SIG-M5 treated with dmso at 0.1 percent for 504 hours (cell line): ENCODE measurements around the gene TRERF1.
"Not testable (repeated sequence)": the region's sequence is repeated elsewhere in the genome, so short reads cannot be mapped to it uniquely, and the experiment has no call there.

Source experiments
- DNase-seq: peaks from one replicate; lab custom pipeline; 2025; ENCODE audit not compliant: unreplicated experiment; lab: John Stamatoyannopoulos, UW

Gene TRERF1, protein sequence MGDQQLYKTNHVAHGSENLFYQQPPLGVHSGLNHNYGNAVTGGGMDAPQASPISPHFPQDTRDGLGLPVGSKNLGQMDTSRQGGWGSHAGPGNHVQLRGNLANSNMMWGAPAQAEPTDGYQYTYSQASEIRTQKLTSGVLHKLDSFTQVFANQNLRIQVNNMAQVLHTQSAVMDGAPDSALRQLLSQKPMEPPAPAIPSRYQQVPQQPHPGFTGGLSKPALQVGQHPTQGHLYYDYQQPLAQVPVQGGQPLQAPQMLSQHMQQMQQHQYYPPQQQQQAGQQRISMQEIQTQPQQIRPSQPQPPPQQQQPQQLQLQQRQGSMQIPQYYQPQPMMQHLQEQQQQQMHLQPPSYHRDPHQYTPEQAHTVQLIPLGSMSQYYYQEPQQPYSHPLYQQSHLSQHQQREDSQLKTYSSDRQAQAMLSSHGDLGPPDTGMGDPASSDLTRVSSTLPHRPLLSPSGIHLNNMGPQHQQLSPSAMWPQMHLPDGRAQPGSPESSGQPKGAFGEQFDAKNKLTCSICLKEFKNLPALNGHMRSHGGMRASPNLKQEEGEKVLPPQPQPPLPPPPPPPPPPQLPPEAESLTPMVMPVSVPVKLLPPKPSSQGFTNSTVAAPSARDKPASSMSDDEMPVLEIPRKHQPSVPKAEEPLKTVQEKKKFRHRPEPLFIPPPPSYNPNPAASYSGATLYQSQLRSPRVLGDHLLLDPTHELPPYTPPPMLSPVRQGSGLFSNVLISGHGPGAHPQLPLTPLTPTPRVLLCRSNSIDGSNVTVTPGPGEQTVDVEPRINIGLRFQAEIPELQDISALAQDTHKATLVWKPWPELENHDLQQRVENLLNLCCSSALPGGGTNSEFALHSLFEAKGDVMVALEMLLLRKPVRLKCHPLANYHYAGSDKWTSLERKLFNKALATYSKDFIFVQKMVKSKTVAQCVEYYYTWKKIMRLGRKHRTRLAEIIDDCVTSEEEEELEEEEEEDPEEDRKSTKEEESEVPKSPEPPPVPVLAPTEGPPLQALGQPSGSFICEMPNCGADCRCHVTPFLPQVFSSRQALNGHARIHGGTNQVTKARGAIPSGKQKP (N-terminal part only)

GRCh38 chr6:42451333-42452170, at the start of gene TRERF1:
Gene TRERF1, minus strand, starts transcription at chr6:42451926. Its CDS starts 182,336 bp downstream, at chr6:42269590.
- DNase-seq, result peak; percentile 83

DNA sequence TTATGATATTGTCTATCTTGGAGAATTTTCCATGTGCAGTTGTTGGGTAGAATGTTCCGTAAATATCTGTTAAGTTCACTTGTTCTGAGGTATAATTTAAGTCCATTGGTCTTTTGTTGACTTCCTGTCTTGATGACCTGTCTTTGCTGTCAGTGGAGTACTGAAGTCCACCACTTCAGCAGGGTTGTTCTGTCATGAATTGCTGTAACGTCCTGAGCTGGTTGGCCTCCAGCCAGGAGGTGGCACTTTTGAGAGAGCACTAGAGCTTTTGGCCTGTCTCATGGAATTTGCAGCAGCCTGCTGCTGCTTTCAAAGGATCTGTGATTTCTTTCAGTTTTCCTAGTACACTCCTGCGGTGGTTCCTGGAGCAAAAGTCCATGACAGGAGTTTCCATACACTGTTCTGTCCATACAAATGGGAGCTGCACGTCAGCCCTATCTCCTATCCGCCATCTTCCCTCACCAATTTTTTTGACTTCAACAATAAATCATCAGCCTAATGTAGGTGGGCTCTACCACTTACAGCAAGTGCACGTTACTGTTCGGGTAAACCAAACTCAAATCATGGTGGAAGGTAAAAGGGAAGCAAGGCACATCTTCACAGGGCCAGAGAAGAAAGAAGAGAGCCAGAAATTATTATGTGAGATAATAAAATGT, 46.9 kb upstream of the TRERF1 start:
- DNase-seq, result no peak

DNA sequence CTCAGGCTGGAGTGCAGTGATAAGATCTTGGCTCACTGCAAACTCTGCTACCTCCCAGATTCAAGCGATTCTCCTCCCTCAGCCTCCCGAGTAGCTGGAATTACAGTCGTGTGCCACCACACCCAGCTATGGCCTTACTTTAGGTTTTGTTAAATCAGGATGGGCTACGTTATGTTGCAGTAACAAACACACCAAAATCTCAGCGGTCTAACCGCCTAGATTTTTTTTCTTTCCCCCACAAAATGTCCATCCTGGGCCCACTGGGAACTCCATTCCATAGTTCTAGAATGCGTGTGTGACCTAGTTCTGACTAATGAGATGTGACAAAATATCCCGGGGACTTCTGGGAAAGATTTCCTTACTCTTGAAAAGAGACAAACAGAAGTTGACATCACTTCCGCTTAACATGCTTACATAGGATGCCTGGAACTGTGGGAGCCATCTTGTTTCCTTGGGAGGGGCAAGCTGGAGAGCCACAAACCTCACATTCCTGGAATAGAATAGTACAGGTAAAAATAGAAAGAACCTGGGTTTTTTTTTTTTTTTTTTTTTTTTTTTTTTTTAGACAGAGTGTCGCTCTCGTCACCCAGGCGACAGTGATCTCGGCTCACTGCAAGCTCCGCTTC, 42.3 kb upstream of the TRERF1 start:
- DNase-seq, result no peak

GRCh38 chr6:42488129-42488528, 36.4 kb upstream of the TRERF1 start:
- no peak for DNase-seq

- no peak for DNase-seq
Measured at GRCh38 chr6:42484261-42484660, 32.5 kb upstream of the TRERF1 start.

- DNase-seq, result peak; percentile 10
Measured at GRCh38 chr6:42482174-42482573, 30.4 kb upstream of the TRERF1 start.

DNA sequence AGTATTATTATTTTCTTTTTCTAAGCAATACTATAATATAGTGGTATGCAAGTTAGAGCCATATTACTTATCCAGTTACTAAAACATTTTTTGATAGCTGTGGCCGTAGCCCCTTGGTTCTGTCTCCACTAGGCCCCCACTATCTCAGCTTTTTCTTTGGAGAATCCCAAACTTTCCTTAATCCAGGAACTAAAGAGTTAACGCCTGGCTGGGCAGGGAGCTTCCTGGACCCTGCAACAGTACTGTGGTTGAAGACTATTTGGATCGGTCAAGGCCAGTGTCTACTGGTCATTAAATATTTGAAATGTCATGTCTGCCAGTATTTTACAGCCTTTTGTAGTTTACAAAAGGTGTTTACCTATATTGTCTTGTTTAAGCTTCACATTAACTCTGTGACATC, 20.0 kb upstream of the TRERF1 start:
- DNase-seq, result no peak

DNA sequence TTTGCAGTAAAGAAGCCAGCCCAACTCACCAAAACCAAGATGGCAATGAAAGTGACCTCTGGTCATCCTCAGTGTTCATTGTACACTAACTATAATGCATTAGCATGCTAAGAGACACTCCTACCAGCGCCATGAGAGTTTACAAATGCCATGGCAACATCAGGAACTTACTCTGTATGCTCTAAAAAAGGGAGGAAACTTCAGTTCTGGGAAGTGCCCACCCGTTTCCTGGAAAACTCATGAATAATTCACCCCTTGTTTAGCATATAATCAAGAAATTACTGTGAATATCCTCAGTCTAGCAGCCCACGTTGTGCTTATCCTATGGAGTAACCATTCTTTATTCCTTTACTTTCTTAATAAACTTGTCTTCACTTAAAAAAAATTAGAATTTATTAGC, 19.4 kb upstream of the TRERF1 start:
- DNase-seq, result no peak

DNA sequence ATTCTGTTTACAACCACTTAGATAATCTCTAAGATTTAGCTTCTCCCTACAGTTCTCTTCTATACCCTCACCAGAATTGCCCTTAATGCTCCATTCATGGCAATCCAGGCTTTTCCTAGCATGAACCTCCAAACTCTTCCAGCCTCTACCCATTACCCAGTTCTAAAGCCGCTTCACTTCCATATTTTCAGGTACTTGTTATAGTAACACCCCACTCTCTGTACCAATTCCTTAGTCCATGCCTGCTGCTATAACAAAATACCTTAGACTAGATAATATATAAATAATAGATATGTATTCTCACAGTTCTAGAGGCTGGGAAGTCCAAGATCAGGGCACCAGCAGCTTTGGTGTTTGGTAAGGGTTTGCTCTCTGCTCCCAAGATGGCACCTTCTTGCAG, 16.5 kb upstream of the TRERF1 start:
- no peak for DNase-seq

GRCh38 chr6:42467651-42468050, 15.9 kb upstream of the TRERF1 start:
- no peak for DNase-seq

DNA sequence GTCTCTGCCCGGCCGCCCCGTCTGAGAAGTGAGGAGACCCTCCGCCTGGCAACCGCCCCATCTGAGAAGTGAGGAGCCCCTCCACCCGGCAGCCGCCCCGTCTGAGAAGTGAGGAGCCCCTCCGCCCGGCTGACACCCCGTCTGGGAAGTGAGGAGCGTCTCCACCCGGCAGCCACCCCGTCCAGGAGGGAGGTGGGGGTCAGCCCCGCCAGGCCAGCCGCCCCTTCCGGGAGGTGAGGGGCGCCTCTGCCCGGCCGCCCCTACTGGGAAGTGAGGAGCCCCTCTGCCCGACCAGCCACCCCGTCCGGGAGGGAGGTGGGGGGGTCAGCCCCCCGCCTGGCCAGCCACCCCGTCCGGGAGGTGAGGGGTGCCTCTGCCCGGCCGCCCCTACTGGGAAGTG, 14.7 kb upstream of the TRERF1 start:
- DNase-seq, result not testable (repeated sequence)

GRCh38 chr6:42462474-42462972, 10.8 kb upstream of the TRERF1 start:
- no peak for DNase-seq

DNA sequence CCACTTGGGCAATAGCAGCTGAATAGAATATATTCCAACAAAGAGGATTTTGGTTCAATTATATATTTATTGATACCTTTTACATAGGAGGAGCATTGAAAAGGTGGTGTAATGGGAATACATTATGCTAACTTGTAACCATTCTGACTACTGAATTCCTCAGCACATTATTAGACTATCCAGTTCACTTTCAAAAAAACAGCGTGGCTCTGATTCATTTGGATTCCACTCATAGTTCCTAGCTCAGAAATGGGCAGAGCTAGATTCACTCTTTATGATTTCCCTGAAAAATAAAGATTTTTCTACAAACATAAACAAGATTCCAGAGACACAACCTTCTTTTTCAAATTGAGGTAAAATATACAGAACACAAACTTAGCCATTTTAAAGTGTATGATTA, 9.2 kb upstream of the TRERF1 start:
- no peak for DNase-seq

DNA sequence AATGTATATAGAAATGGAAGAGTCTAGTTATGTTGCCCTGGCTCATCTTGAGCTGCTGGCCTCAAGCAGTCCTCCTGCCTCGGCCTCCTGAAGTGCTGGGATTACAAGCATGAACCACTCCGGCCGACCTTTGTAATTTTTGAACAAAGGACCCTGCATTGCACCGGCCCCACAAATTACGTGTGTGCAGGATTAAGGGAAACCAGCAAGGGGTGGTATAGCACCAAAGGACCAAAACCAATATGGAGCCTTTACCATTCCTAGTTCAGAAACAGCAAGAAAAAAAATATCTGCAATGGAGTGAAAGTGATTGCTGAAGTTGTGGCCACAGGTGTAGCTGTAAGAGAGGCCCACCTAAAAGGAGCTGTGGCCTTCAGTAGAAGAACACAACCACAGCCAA, 8.2 kb upstream of the TRERF1 start:
- no peak for DNase-seq

DNA sequence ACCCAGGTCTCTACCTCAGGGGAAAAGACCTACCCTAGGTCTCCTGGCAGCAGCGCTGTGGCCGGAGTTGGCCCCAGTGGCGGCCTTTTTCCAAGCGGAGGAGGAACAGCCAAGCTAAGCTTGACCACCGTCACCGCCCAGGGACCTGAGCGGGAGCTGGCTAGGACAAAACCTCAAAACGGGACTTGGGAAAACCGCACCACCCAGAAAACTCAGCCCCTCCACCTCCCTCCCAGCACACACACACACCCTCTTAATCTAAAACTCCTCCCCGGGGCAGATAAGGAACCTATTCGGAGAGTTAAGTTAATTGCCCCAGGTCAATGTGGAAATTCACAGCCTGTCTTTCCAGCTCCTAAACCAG, 2.7 kb upstream of the TRERF1 start:
- DNase-seq, result no peak

- no peak for DNase-seq
Measured at GRCh38 chr6:42453654-42454427, 2.1 kb upstream of the TRERF1 start.

DNA sequence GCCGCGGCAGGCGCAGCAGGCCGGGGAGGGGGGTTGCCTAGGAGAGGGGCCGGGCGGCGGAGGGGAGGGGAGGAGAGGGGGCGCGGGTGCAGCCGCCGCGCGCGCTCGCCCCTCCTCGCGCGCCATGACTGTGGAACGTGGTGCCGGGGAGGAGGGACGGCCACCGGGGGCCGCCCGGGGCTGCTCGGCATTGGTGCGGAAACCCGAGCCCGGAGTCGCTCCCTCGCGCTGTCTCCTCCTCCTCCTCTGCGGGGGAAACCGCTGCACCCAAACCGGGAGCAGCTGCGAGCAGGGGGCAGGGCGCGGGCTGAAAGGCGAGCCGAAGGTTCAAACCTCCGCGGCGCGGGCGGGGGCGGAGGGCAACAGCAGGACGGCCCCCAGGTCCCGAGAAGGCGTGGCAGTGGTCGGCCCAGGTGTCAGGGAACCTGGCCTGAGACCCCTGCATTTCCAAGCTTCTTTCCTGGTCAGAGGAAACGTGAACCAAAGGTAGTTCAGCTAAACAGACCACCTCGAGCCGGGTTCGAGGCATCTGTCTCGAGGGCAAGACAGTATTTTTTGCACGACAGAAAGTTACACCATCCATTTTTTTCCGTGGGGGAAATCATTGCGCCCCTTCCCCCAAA, 1.4 kb upstream of the TRERF1 start:
- peak; percentile 62 for DNase-seq

DNA sequence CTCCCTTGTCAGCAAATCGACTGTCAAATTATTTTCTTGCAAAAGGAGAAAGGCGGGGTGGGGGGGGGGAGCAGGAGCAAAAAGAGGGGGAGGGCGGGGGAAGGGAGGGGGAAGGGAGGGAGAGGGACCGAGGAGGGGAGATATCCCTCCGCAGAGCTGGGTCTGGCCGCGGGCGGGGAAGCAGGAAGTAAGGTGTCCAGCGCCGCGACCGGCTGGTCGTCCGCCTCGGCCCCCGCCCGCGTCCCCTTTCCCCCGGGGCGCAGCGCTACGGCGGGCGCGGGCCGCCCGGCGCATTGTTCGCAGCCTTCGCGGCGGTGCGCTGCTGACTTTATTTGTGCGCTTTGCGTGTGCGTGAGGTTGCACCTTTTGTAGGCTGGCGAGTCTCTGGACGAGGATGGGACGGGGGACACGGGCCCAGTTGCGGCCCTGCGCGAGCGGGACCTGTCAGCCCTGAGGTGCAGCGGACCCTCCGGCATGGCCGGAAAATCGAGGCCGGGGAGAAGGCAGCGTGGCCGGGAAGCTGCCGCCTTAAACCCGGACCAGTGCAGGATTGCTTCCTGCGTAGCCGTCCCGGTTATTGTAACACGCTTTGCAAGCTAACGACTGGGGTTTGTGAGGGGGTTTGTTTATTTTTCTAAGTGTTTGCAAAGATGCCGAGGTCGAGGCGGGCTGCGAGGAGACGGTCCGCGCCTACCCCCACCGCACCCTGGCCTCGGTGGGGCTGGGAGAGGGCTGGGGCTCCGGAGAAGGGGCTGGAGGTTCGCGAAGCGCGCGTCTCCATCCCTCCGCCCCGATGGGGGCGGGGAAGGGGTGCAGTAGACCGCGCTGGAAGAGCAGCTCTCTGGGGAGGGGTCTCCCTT, 675 bp upstream of the TRERF1 start:
- peak; percentile 83 for DNase-seq
